ENCODE results near the gene WEE2. TPM values are rescaled to one million over a fixed set of nuclear protein-coding genes. Genes with fewer than 3 reads are reported as not detected.

WEE2 gene
- total RNA-seq, 1 experiment from 2014 or later: 0.04 TPM

GRCh38 chr7:141731476-141732149 is 23.5 kb downstream of the WEE2 start:
- ChIA-PET CTCF (interaction anchor here (0.7 to 1.1 kb wide), 2 partner anchors 18 to 77 kb away, joined by 3 read pairs; no protein-coding TSS in a partner anchor), POLR2A (interaction anchor here (2.0 kb wide), 1 partner anchor 30 kb away, joined by 4 read pairs; no protein-coding TSS in a partner anchor)
- Mint-ChIP-seq H3K36me3 (no peaks in the 10 kb centered on the region), H3K27me3 (ENCODE audit: low read depth) (peaks cover 14% of the 10 kb centered on the region), H3K4me1 (peaks cover 12% of the 10 kb centered on the region), H3K4me3 (peak overlapping the region; percentile 50), H3K27ac (0 out of 2 replicates have a peak overlapping the region, but pooled peaks have one; percentile 32), H3K9me3 (no peaks in the 10 kb centered on the region)
- DNase-seq (ENCODE audit: low spot score): peak; percentile 15
- TF ChIP-seq ZSCAN18 (CRISPR knock-in tag; IDR thresholded peaks at IDR 0.05) (no peak), ZNF532 (CRISPR knock-in tag; IDR thresholded peaks at IDR 0.05; ENCODE audit: borderline replicate concordance) (no peak), MXD4 (CRISPR knock-in tag; IDR thresholded peaks at IDR 0.05; ENCODE audit: borderline replicate concordance) (no peak), E2F1 (CRISPR knock-in tag; IDR thresholded peaks at IDR 0.05) (no peak), ZNF425 (CRISPR knock-in tag; conservative IDR thresholded peaks at IDR 0.05) (no peak)
- peak; percentile 63 for ATAC-seq

- peak overlapping the region; percentile 95 for H3K4me3 Mint-ChIP-seq
- no peak for ATAC-seq
- POLR2A ChIA-PET: interaction anchor here (1.2 kb wide), 2 partner anchors 11 to 36 kb away, joined by 3 to 6 read pairs; partner anchors contain the start of gene DENND11
- H3K9me3 Mint-ChIP-seq: no peaks in the 10 kb centered on the region
- TF ChIP-seq PREB (CRISPR knock-in tag; IDR thresholded peaks at IDR 0.05; ENCODE audit: borderline replicate concordance) (no peak), ERG (CRISPR knock-in tag; IDR thresholded peaks at IDR 0.05) (no peak), ZNF121 (CRISPR knock-in tag; IDR thresholded peaks at IDR 0.05) (no peak), NR2C2 (CRISPR knock-in tag; IDR thresholded peaks at IDR 0.05) (no peak), GABPB1 (CRISPR knock-in tag; IDR thresholded peaks at IDR 0.05) (peak; percentile 67; the same call in 1 of the 2 replicates), ZNF263 (CRISPR knock-in tag; IDR thresholded peaks at IDR 0.05; ENCODE audit: low read depth) (no peak), MLX (CRISPR knock-in tag; IDR thresholded peaks at IDR 0.05) (no peak), AR (CRISPR knock-in tag; IDR thresholded peaks at IDR 0.05) (no peak)
- CTCF ChIA-PET: interaction anchor here (0.5 to 2.8 kb wide), 24 partner anchors 8 to 445 kb away, joined by 3 to 26 read pairs (median 6); partner anchors contain the start of genes DENND11 and WEE2
- peak overlapping the region; percentile 98 for H3K27ac Mint-ChIP-seq
- peaks cover 28% of the 10 kb centered on the region for H3K36me3 Mint-ChIP-seq
- peaks cover 25% of the 10 kb centered on the region for H3K4me1 Mint-ChIP-seq
- no peak for DNase-seq (ENCODE audit: low spot score)
- no peaks in the 10 kb centered on the region for H3K27me3 Mint-ChIP-seq (ENCODE audit: low read depth)
These were observed 29.1 kb downstream of the WEE2 start for GRCh38 chr7:141737118-141737835.
